Activated CD8-positive, alpha-beta memory T cell treated with anti-CD3 and anti-CD28 coated beads, Interleukin-2, amount 50 U/mL, for 4 hours (primary cell): Measurements from ENCODE around the gene EYS.
"Not testable (repeated sequence)": the region's sequence is repeated elsewhere in the genome, so short reads cannot be mapped to it uniquely, and the experiment has no call there.

Source experiments
- DNase-seq: peaks from one replicate; pipeline ENCODE4 v3.0.0-alpha.2; 2020

Gene EYS

GRCh38 chr6:63745784-63746183, 1961.2 kb downstream of the EYS start:
- no peak for DNase-seq

GRCh38 chr6:63744810-63745209, 1962.2 kb downstream of the EYS start:
- no peak for DNase-seq

- no peak for DNase-seq
These were observed 1963.3 kb downstream of the EYS start for GRCh38 chr6:63743691-63744090.

- no peak for DNase-seq
These were observed 1965.0 kb downstream of the EYS start for GRCh38 chr6:63742060-63742459.

GRCh38 chr6:63740709-63741108, 1966.3 kb downstream of the EYS start:
- DNase-seq, result no peak

- no peak for DNase-seq
These were observed 1967.8 kb downstream of the EYS start for GRCh38 chr6:63739094-63739687.

GRCh38 chr6:63738190-63738589, 1968.8 kb downstream of the EYS start:
- DNase-seq, result not testable (repeated sequence)

GRCh38 chr6:63734923-63735322, 1972.1 kb downstream of the EYS start:
- no peak for DNase-seq

GRCh38 chr6:63732336-63732735, 1974.7 kb downstream of the EYS start:
- DNase-seq, result no peak

GRCh38 chr6:63731930-63732329, 1975.1 kb downstream of the EYS start:
- DNase-seq, result no peak

GRCh38 chr6:63730311-63730710, 1976.7 kb downstream of the EYS start:
- DNase-seq, result no peak

GRCh38 chr6:63724721-63725120, 1982.3 kb downstream of the EYS start:
- DNase-seq, result no peak

- no peak for DNase-seq
These were observed 1985.8 kb downstream of the EYS start for GRCh38 chr6:63721181-63721580.

GRCh38 chr6:63716169-63716568, 1990.9 kb downstream of the EYS start:
- DNase-seq, result no peak

- no peak for DNase-seq
These were observed 1992.9 kb downstream of the EYS start for GRCh38 chr6:63714091-63714490.

GRCh38 chr6:63713332-63713731, 1993.7 kb downstream of the EYS start:
- DNase-seq, result no peak

- DNase-seq, result no peak
These were observed 1997.9 kb downstream of the EYS start for GRCh38 chr6:63709148-63709547.

GRCh38 chr6:63708631-63709030, 1998.4 kb downstream of the EYS start:
- no peak for DNase-seq

GRCh38 chr6:63706630-63707029, 2000.4 kb downstream of the EYS start:
- no peak for DNase-seq

GRCh38 chr6:63705707-63706106, 2001.3 kb downstream of the EYS start:
- DNase-seq, result no peak

GRCh38 chr6:63690221-63690620, 2016.8 kb downstream of the EYS start:
- no peak for DNase-seq

- DNase-seq, result no peak
These were observed 2017.6 kb downstream of the EYS start for GRCh38 chr6:63689421-63689820.

GRCh38 chr6:63685446-63686379, 2021.3 kb downstream of the EYS start:
- no peak for DNase-seq

GRCh38 chr6:63683071-63683603, 2023.9 kb downstream of the EYS start:
- no peak for DNase-seq
